MM.1S (cell line): ENCODE results near the gene CHST11.

ENCODE experiments used
- EZH2 ChIP-seq: fragments of 300-600 bp; sonication (generic); optimal IDR thresholded peaks from 2 replicates; pipeline ENCODE3; 2017; ENCODE audit warnings: low read depth, mild to moderate bottlenecking, antibody characterized with exemption, low read length, mixed read lengths
- TF ChIP-seq, protein P1 (sequence below): fragments of 300-600 bp; sonication (generic); IDR thresholded peaks from 2 replicates; pipeline ENCODE4 v1.5.1; 2016; ENCODE audit warnings: antibody characterized with exemption, low read length, mixed read lengths

DNA sequence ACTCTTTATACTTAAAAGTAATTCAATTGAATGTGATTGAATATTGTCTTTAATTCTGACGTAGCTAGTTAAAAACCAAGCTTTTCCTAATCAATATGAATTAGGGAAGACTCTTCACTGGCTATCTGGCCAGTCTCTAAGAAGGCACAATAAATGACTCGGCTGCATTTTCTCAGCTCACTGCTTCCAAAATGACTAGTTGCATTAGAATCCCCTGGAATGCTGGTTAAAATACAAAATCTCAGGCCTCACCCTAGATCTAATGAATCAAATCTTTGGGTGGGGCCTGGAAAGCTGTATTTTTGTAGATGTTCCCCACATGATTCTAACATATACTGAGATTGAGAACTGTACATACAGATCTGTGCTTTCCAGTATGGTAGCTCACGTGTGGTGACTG is 242.1 kb downstream of the CHST11 start:
- no peak for TF ChIP-seq EZH2
- TF ChIP-seq, protein P1, sequence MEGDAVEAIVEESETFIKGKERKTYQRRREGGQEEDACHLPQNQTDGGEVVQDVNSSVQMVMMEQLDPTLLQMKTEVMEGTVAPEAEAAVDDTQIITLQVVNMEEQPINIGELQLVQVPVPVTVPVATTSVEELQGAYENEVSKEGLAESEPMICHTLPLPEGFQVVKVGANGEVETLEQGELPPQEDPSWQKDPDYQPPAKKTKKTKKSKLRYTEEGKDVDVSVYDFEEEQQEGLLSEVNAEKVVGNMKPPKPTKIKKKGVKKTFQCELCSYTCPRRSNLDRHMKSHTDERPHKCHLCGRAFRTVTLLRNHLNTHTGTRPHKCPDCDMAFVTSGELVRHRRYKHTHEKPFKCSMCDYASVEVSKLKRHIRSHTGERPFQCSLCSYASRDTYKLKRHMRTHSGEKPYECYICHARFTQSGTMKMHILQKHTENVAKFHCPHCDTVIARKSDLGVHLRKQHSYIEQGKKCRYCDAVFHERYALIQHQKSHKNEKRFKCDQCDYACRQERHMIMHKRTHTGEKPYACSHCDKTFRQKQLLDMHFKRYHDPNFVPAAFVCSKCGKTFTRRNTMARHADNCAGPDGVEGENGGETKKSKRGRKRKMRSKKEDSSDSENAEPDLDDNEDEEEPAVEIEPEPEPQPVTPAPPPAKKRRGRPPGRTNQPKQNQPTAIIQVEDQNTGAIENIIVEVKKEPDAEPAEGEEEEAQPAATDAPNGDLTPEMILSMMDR, result no peak
